ENCODE measurements around the gene MESD. TPM values are rescaled to one million over a fixed set of nuclear protein-coding genes. Genes with fewer than 3 reads are reported as not detected.

MESD gene
- total RNA-seq, 3 donors from 2014 or later: 18.5 to 24.5 (median 21.3) TPM

- H3K36me3 ChIP-seq (ENCODE audit: low read depth): no peaks in the 10 kb centered on the region
- TF ChIP-seq, protein P1, sequence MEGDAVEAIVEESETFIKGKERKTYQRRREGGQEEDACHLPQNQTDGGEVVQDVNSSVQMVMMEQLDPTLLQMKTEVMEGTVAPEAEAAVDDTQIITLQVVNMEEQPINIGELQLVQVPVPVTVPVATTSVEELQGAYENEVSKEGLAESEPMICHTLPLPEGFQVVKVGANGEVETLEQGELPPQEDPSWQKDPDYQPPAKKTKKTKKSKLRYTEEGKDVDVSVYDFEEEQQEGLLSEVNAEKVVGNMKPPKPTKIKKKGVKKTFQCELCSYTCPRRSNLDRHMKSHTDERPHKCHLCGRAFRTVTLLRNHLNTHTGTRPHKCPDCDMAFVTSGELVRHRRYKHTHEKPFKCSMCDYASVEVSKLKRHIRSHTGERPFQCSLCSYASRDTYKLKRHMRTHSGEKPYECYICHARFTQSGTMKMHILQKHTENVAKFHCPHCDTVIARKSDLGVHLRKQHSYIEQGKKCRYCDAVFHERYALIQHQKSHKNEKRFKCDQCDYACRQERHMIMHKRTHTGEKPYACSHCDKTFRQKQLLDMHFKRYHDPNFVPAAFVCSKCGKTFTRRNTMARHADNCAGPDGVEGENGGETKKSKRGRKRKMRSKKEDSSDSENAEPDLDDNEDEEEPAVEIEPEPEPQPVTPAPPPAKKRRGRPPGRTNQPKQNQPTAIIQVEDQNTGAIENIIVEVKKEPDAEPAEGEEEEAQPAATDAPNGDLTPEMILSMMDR (IDR thresholded peaks at IDR 0.05): no peak
- intact Hi-C loops (cut with DNase I, micrococcal nuclease): no loop called here
Observed at GRCh38 chr15:80950291-80951078, 39.1 kb downstream of the MESD start.

GRCh38 chr15:80949756-80950155 lies 39.9 kb downstream of the MESD start:
- intact Hi-C loops (cut with DNase I, micrococcal nuclease): no loop called here
- Histone ChIP-seq H3K36me3 (ENCODE audit: low read depth) (no peaks in the 10 kb centered on the region), H3K4me1 (ENCODE audit: low read depth) (no peaks in the 10 kb centered on the region), H3K9me3 (no peaks in the 10 kb centered on the region), H3K4me3 (no peak overlapping the region)
- TF ChIP-seq, protein P1 (IDR thresholded peaks at IDR 0.05): no peak
- DNase-seq (no peak), ATAC-seq (no peak)

More at GRCh38 chr15:80950291-80951078, 39.1 kb downstream of the MESD start:
- H3K4me3 ChIP-seq: no peak overlapping the region
- ATAC-seq (no peak), DNase-seq (no peak)
- H3K9me3 ChIP-seq: no peaks in the 10 kb centered on the region
- no peaks in the 10 kb centered on the region for H3K4me1 ChIP-seq (ENCODE audit: low read depth)

- intact Hi-C loops (cut with DNase I, micrococcal nuclease): no loop called here
- ATAC-seq (no peak), DNase-seq (no peak)
- Histone ChIP-seq H3K9me3 (no peaks in the 10 kb centered on the region), H3K4me1 (ENCODE audit: low read depth) (no peaks in the 10 kb centered on the region), H3K36me3 (ENCODE audit: low read depth) (no peaks in the 10 kb centered on the region), H3K4me3 (no peak overlapping the region)
- TF ChIP-seq, protein P1 (IDR thresholded peaks at IDR 0.05): no peak
Observed at GRCh38 chr15:80948651-80949292, 40.8 kb downstream of the MESD start.

- intact Hi-C loops (cut with DNase I, micrococcal nuclease): no loop called here
- Histone ChIP-seq H3K4me1 (ENCODE audit: low read depth) (no peaks in the 10 kb centered on the region), H3K9me3 (no peaks in the 10 kb centered on the region), H3K4me3 (no peak overlapping the region), H3K36me3 (ENCODE audit: low read depth) (no peaks in the 10 kb centered on the region)
- ATAC-seq: no peak
- TF ChIP-seq, protein P1 (IDR thresholded peaks at IDR 0.05): no peak
- no peak for DNase-seq
Observed at GRCh38 chr15:80946576-80946975, 43.0 kb downstream of the MESD start.

DNA sequence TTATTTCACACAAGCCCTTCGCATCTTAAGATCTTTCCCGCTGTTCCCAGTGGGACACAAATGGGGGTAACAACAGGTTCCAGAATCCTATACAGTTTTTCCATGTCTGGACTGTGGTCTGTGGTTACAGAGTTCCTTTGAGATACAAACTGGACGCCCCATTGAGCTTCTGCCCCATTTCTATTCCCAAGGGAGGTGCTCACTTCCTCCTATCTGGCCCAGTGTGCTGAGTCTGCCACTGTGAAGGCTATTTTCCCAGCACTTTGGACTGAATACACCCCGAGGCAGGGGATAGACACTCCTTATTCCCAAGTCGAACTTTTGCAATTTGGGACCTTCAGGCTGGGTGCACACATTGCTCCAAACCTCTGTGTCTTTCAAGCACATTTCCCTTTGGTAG lies 44.0 kb downstream of the MESD start:
- intact Hi-C loops (cut with DNase I, micrococcal nuclease): no loop called here
- Histone ChIP-seq H3K4me3 (no peak overlapping the region), H3K4me1 (ENCODE audit: low read depth) (no peaks in the 10 kb centered on the region), H3K9me3 (no peaks in the 10 kb centered on the region), H3K36me3 (ENCODE audit: low read depth) (no peaks in the 10 kb centered on the region)
- DNase-seq (no peak), ATAC-seq (no peak)
- TF ChIP-seq, protein P1 (IDR thresholded peaks at IDR 0.05): no peak

All from mucosa of descending colon (tissue), 3 donors.